ENCODE measurements around the gene TARBP2. TPM values are rescaled to one million over a fixed set of nuclear protein-coding genes. Genes with fewer than 3 reads are reported as not detected.

Gene TARBP2
- total RNA-seq, 1 donor from 2014 or later, result 10.9 TPM

DNA sequence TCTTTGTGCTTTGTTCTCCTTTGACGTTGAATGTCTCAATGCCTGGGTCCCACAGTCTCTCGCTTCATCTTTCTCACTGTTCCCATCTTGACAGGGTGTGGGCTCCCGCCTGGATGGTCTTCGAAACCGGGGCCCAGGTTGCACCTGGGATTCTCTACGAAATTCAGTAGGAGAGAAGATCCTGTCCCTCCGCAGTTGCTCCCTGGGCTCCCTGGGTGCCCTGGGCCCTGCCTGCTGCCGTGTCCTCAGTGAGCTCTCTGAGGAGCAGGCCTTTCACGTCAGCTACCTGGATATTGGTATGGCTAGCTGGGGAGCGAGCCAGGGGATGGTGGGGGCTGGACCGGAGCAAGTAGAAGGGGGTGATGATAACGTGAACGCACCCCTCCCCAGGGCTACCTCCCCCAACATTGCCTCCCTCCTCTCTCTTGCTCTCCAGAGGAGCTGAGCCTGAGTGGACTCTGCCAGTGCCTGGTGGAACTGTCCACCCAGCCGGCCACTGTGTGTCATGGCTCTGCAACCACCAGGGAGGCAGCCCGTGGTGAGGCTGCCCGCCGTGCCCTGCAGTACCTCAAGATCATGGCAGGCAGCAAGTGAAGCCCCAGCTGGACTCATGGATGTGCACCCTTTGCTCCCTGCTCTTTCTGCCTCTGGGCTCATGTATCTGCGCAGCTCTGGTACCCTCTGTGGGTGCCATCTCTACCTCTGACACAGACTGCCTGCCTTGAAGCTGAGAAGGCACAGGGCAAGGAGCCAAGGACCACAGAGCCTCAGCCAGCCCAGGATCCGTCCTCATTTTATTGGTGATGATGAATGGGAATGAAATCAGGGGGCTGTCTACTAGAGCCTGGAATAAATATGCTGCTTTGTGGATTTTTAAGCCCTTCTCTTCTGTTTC is 4.7 kb downstream of the TARBP2 start:
- DNase-seq (ENCODE audit: missing footprints) (no peak), ATAC-seq (no peak)
- intact Hi-C loops (cut with DNase I), result no loop called here

DNA sequence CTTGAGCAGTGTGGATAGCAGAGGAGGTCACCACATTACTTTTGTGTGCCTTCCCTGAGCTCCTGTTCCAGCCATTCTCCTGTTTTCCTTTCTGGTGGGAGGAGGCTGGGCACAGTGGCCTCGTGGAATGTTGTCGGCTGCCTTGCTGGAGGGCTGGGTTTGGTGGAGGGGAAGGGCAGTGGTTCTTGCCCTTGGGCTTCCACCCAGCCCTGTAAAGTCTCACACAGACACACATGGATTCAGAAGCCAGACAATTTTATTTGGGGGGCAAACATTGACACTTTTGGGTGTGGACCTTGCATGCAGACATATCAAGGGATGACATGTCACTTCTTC is 5.3 kb downstream of the TARBP2 start:
- ATAC-seq (no peak), DNase-seq (ENCODE audit: missing footprints) (no peak)
- intact Hi-C loops (cut with DNase I), result no loop called here

DNA sequence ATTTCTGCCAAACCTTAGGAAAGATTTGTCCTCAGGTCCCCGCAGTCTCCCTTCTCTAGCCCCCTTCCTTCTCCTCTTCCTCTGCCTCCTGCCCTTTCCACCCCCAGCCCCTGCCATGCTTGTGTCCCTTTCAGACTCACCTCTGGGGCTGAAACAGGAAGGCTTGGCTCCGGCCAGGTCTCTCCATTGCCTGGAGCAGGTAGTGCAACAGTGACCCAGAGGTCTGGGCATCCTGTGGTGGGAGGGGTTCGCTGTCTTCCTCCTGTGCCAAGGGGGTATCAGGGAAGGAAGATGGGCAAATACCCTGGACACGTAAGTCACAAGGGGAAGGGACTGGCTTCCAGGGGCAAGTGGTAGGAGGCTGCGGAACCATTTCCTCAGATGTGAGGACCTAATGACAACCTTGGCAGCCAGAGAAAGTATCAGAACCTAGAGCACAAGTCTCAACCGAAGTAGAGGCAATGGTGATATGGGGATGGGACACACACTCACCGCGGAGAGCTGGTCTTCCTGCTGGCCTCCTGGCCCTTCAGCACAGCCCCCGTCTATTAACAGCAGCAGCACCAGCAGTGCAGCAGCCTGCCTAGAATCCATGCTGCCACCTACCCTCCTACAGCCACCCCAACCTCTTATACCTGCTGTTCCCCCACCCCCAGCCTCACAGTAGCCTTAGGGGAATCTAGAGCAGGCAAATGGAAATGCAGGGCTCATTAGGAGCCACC is 6.0 kb downstream of the TARBP2 start, which contains the start of gene NPFF:
TSS of gene NPFF (minus strand) at position 604 of the 722 bp plus-strand sequence. CDS start at position 594, 10 bp downstream.
- DNase-seq (ENCODE audit: missing footprints), result peak; percentile 66
- intact Hi-C loops (cut with DNase I), result no loop called here
- no peak for ATAC-seq

DNA sequence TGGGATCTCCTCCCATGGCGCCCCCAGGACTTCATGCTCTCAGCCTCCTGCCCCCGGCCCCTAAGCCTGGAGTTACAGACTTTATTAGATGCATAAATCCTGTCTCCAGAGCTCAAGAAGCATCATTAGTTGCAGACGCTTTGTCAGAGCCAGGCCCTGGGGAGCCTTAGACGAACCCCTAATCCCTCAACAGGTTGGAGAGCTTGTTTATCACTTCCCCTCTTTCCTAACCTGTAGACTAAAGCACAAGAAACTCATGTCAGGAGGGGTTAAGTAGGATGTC is 6.5 kb downstream of the TARBP2 start:
- ATAC-seq (no peak), DNase-seq (ENCODE audit: missing footprints) (no peak)
- intact Hi-C loops (cut with DNase I), result no loop called here

DNA sequence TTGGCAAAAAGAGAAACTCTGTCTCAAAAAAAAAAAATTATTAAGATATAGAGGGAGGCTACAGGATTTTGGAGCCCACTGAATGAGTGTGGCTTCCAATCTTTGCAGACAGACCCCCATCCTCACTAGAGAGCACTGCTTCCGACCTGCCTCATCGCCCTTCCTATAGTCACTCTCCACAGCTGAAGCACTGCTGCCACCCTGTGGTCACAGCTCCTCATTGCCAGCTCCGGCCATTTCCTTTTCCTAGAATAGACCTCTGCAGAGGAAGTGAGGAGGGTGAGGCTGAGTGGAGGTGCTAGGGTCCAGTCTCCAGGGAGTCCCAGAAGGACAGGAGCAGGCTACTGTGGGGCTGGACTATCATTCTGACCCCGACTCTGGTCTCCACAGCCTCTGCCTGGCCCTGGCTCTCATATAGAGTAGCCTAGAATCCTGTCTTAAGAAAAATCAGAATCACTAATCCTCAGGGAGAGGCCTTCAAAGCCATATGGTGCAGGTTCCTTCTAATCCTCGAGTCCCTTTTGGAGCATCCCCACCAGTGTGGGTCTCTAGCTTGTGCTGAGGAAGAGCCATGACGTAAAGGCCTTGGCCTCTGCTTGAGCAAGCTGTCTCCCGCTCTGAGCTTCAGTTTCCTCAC is 7.6 kb downstream of the TARBP2 start:
- intact Hi-C loops (cut with DNase I), result loop anchor here (1.0 to 2.0 kb wide), 2 partner anchors 156 to 184 kb away; no protein-coding TSS in a partner anchor
- peak; percentile 81 for ATAC-seq
- DNase-seq (ENCODE audit: missing footprints), result peak; percentile 89

DNA sequence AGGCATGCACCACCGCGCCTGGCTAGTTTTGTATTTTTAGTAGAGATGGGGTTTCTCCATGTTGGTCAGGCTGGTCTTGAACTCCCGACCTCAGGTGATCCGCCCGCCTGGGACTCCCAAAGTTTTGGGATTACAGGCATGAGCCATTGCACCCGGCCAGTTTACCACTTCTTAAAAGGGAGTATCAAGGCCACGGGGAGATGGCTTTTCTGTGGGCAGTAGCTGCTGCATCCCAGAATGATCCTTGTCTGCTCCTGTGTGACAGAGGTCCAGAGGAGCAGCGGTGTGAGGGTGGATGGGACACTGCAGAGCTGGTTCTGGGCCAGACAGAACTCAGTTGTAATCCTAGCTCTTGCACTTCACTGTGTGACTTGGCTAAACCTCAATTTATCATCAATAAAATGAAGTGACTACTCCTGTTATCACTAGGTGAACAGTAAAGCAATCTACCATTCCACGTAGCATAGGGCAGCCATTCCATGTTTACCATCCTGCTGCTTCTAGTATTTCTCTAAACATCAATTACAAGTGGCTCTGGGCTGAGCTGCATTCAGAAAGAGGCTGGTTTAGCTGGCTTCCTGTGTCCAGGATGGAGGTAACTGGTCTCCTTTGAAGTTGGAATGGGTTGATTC is 9.2 kb downstream of the TARBP2 start:
- no peak for ATAC-seq
- intact Hi-C loops (cut with DNase I), result no loop called here

DNA sequence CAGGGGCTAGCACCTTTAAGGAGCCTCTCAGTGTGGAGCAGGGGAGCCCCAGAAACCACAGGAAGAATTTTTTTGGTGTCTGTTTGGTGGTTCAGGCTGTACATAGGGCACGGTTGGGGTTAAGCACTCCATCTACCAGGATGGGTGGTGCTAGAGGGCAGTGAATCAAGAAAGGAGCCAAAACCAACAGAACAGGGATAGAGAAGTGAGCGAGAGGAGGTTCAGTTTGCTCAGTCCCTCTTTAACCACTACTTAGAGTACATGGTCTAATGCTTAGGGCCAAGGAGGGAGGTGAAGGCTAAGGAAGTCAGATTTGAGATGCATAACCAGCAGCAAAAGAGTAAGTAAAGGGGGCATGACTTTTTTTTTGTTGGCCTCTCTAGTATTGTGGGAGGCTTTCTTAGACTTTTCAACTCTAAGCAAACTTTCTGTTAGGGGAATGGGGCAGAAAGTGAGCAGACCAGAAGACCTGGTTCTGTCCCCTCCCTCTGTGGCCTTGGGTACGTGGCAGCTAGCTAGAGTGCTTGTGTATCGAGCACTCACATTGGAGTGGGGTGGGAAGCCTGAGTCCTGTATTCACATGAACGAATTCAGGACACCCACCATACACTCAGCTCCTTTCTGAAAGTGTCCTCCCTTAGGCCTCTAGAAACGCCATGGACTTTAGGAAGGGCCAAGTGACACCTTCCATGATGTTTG is 12.8 kb downstream of the TARBP2 start:
- no peak for DNase-seq (ENCODE audit: missing footprints)
- ATAC-seq, result no peak
- intact Hi-C loops (cut with DNase I), result no loop called here

More for the DNA sequence above, 9.2 kb downstream of the TARBP2 start:
- no peak for DNase-seq (ENCODE audit: missing footprints)

DNA sequence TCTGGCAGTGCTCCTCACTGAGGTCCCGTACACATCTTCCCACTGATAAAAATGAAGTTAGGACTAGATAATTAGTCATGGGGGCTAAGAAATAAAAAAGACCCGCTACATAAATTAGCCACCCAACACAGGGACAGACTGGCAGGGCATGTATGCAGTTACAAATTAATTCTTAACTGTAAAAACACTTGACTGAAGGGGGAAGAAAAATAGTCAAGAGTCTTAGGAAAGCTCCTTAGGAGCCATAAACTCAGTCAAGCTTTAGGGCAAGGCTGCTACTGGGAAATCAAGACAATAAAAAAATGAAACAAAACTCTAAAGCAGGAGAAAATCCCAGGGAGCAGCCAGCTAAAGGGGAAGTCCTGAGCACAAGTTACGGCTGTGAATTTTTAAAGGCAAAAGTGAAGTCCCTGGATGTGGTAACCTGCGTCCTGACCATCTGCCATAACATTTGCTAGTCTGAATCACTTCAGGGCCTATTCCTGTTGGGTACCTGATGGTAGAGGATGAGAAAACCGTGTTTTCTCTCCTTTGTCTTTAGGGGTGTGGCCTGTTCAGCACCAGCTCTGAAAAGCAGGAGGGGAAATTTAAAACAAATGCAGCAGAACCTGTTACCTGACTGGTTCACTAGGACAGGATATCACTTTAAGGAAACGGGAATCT is 13.7 kb downstream of the TARBP2 start:
- no peak for ATAC-seq
- intact Hi-C loops (cut with DNase I), result no loop called here
- no peak for DNase-seq (ENCODE audit: missing footprints)

DNA sequence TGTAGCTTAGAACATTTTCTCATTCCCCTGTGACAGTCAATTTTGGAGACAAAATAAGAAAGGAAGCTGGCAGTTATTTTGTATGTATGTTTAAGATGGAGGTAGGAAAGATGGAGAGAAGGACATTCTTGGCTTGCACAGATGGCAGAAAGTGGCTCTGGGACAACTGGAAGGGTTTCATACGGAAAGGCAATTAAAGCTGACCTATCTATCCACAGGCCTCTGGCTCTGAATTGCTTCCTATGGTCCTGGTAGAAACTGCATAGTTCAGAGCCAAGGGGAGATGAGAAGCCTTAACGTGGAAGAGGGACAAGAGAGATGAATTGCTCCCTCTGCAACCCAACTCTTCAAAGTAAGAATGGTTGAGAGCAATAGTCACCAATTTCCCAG is 14.2 kb downstream of the TARBP2 start:
- intact Hi-C loops (cut with DNase I), result no loop called here
- ATAC-seq (no peak), DNase-seq (ENCODE audit: missing footprints) (no peak)

DNA sequence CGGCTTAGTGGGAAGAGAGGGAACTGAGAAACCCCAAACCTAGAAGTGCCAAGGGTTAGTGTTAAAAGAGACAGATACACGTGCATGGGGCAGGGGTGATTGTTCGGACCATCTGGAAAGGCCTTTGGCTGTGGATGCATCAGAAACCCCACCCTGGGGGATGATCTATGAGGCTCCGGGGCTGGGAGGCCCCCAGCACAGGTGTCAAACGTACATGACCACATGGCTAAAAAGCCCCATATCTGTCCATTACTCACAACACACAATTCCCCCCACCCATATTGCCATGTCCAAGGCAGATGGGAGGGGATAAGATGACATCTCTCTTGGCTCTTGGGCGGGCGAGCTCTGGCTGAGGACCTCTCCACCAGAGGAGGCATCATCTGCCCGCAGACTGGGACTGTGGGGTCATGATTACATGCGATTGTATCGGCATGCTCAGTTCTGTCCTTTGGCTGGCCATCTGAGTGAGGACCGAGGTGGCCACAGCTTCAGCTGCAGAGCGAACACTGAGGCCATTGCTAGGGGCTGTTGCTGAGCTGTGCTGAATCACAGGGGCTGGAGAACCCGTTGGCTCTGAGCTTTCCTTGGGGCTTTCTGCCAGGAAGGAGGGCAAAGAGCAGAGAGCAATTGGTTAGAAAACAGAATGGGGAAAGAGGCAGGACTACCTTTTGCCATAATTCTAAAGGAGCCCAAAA is 15.8 kb downstream of the TARBP2 start:
- ATAC-seq (peak; percentile 7), DNase-seq (ENCODE audit: missing footprints) (no peak)
- intact Hi-C loops (cut with DNase I), result no loop called here

DNA sequence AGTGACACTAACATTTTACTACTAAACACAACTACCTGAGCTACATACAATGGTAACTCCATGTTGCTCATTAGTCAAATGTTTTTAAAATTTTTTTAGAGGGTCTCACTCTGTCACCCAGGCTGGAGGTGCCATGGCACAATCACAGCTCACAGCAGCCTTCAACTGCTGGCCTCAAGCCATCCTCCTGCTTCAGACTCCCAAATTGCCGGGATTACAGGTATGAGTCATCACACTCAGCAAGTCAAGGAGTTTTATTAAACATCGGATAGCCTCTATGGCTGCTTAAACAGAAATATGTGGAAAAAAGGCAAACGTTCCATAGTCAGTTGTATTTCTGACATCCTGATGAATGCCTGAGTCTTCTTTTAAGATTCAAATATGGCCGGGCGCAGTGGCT is 17.3 kb downstream of the TARBP2 start:
- intact Hi-C loops (cut with DNase I), result no loop called here
- ATAC-seq, result no peak
- no peak for DNase-seq (ENCODE audit: missing footprints)

DNA sequence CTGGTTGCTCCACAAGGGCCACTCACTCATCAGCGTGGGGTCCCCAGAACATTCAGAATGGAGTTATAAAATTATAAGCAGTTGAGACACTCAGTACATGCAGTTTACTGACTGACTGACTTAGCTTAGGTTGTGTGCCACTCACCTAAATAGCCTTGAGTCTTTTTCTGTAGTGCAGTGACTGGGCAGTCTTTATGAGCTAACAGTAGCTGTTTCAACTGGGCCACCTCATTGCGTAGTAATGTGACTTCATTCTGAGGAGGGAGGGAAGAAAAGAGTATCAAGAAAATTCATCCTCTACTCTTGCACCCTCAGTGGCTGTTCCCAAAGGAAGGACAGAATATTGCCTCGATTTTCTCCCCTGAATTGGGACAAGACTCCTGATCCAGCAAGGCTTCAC is 22.0 kb downstream of the TARBP2 start:
- intact Hi-C loops (cut with DNase I), result no loop called here
- ATAC-seq, result no peak

DNA sequence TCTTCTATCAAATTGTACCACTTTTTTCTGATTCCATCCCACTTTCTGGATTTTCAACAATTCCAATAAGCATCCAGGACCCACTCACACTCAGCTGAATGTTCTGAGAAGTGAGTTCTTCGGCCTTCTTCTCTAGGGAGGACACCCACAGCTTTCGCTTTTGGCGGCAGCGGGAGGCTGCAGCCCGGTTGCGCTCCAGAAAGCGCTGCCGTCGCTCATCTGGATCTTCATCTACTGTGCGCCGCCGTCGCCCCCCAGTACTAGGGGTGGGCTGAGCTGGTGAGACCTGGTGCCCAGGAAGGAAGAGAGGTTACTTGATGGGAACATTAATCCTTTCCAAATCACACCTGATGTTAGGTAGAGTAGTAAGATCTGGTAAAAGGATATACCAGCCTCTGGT is 23.4 kb downstream of the TARBP2 start:
- no peak for ATAC-seq
- no peak for DNase-seq (ENCODE audit: missing footprints)
- intact Hi-C loops (cut with DNase I), result no loop called here

More for the DNA sequence above, 22.0 kb downstream of the TARBP2 start:
- no peak for DNase-seq (ENCODE audit: missing footprints)

DNA sequence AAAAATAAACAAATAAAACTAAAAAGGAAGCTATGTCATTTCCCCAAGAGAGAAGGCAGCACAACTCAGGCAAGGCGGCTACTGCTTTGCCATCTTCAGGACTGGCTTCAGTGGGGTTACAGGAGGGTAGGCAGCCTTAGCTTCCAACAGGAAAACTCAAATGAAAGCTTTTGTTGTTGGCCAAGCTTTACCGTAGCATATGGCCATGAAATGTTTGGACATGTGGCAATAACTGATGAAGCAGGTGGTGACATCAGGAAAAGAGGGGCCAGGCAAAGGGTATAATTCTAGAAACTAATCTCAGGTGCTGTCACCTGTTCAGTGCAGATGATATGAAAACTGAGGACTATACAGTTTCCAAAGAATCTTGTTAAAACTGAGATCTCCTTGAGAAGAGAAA is 29.0 kb downstream of the TARBP2 start:
- no peak for ATAC-seq
- intact Hi-C loops (cut with DNase I), result no loop called here
- no peak for DNase-seq (ENCODE audit: missing footprints)

DNA sequence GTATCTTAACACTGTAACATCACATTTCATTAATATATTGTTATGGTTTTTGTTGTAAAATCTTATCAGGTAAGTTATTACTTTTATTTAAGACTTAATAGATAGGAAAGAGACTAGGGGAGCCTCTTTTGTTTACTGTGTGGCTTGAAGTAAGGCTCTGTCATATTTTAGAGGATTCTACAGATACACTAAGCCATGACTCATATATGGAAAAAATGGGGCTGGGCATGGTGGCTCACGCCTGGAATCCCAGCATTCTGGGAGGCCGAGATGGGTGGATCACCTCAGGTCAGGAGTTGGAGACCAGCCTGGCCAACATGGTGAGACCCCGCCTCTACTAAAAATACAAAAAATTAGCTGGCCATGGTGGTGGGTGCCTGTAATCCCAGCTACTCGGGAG is 29.8 kb downstream of the TARBP2 start:
- intact Hi-C loops (cut with DNase I), result no loop called here
- DNase-seq (ENCODE audit: missing footprints) (no peak), ATAC-seq (no peak)

DNA sequence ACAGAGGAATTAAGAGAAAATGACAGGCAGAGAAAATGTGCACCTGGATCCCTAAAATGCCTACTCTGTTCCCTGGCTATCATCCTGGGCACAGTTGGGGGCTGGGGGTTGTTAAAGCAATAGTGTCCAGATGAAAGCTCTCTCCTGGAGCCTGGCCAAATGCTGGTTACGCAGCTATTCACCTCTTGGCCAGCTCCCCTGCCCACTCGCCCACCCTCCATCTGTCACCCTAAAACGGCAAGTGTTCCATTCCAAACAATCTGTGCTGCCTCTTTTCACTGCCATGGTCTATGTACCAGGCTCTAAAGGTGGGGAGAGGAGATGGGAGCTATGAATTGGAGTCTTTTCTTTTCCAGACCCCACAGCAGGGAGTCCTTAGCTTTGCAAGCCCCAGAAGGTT is 30.9 kb downstream of the TARBP2 start:
- ATAC-seq (no peak), DNase-seq (ENCODE audit: missing footprints) (no peak)
- intact Hi-C loops (cut with DNase I), result no loop called here

DNA sequence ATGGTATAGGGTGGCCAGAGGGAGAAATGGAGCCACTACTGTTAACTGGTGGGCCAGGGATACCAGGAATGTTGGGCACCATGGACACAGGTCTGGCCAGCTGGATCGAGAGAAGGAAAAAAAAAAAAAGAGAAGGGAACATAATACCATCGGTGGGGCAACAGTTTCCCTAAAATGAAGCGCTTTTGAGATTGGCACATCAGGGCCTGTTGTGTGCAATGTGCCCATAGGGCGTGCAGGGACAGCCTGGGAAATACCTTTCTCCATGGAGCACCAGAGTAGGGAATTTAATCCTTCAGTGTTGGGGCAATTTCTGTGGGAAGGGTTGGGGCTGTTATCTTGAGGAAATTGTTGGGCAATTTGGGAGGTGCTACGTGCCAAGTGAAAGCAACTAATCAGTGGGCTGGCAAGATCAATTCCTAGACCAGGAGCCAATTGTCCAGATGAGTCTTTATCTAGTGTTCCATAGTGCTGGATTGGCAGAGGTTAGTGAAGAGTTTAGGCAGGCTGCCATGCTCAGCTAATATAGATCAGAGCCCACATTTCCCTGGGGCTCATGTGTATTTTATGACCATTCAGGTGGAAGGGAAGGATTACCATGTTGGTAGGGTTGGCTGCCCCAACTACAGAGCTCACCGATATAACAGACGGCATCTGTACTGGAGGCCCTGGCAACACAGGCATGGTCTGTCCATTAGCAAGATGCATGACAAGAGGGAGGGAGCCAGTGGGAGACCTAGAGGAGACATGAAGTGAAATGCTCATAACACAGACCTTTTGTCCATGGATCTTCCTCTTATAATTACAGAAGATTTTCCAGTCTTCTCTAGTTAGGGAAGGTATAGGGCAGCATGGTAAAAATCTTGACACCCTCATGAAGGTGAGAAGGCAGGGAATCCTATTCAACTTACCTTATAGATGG is 31.7 kb downstream of the TARBP2 start:
- DNase-seq (ENCODE audit: missing footprints), result no peak
- intact Hi-C loops (cut with DNase I), result no loop called here
- ATAC-seq, result no peak

Measured in Right ventricle myocardium inferior (tissue), 1 donor.